WERI-Rb-1 (cell line): ENCODE measurements around the gene LOXL3.
A peak's percentile ranks its signal among the peaks of the same experiment; 100 is the strongest.

Experiments used
- DNase-seq: peaks from one replicate; pipeline ENCODE4 v3.0.0-alpha.2; 2020
- H3K27ac ChIP-seq: fragments of 250-450 bp; sonication (Bioruptor Pico); 2 replicates; pipeline ENCODE4 v1.5.1; 2020; ENCODE audit warnings: mild to moderate bottlenecking, moderate library complexity
- H3K27me3 ChIP-seq: fragments of 250-450 bp; sonication (Bioruptor Pico); 2 replicates; pipeline ENCODE4 v1.5.1; 2021; ENCODE audit warnings: mild to moderate bottlenecking, low read depth, moderate library complexity; ENCODE audit not compliant: insufficient read depth, severe bottlenecking
- H3K36me3 ChIP-seq: fragments of 250-450 bp; sonication (Bioruptor Pico); 2 replicates; pipeline ENCODE4 v1.5.1; 2020; ENCODE audit warnings: mild to moderate bottlenecking, moderate library complexity
- H3K4me3 ChIP-seq: 2 replicates; pipeline ENCODE4 v1.5.1; 2011; ENCODE audit warnings: low read depth, mild to moderate bottlenecking, control low read depth, low read length
- H3K9me3 ChIP-seq: fragments of 250-450 bp; sonication (Bioruptor Pico); 2 replicates; pipeline ENCODE4 v1.5.1; 2021; ENCODE audit warnings: mild to moderate bottlenecking, moderate library complexity; ENCODE audit not compliant: severe bottlenecking
- CTCF ChIP-seq: IDR thresholded peaks from 2 replicates; pipeline ENCODE4 v1.5.1; 2011; ENCODE audit warnings: low read depth, mild to moderate bottlenecking, control low read depth, inconsistent platforms, low read length

LOXL3 gene

GRCh38 chr2:74550231-74550630 is 3.5 kb downstream of the LOXL3 start:
- H3K9me3 ChIP-seq, result no peaks in the 10 kb centered on the region
- no peaks in the 10 kb centered on the region for H3K27me3 ChIP-seq
- H3K36me3 ChIP-seq, result peaks cover 10% of the 10 kb centered on the region
- peak overlapping the region; percentile 80 for H3K4me3 ChIP-seq
- TF ChIP-seq CTCF, result no peak
- DNase-seq, result no peak
- peak overlapping the region; percentile 98 for H3K27ac ChIP-seq

GRCh38 chr2:74548900-74549826 is 4.6 kb downstream of the LOXL3 start:
- H3K36me3 ChIP-seq, result peaks cover 10% of the 10 kb centered on the region
- peak overlapping the region; percentile 98 for H3K27ac ChIP-seq
- no peaks in the 10 kb centered on the region for H3K27me3 ChIP-seq
- H3K4me3 ChIP-seq, result peak overlapping the region; percentile 80
- peak; percentile 86 for DNase-seq
- H3K9me3 ChIP-seq, result no peaks in the 10 kb centered on the region
- TF ChIP-seq CTCF, result no peak

- H3K9me3 ChIP-seq, result no peaks in the 10 kb centered on the region
- H3K27me3 ChIP-seq, result no peaks in the 10 kb centered on the region
- TF ChIP-seq CTCF, result no peak
- DNase-seq, result peak; percentile 74
- H3K36me3 ChIP-seq, result peaks cover 10% of the 10 kb centered on the region
- H3K4me3 ChIP-seq, result peak overlapping the region; percentile 80
- peak overlapping the region; percentile 98 for H3K27ac ChIP-seq
Observed at GRCh38 chr2:74548285-74548899, 5.3 kb downstream of the LOXL3 start.

DNA sequence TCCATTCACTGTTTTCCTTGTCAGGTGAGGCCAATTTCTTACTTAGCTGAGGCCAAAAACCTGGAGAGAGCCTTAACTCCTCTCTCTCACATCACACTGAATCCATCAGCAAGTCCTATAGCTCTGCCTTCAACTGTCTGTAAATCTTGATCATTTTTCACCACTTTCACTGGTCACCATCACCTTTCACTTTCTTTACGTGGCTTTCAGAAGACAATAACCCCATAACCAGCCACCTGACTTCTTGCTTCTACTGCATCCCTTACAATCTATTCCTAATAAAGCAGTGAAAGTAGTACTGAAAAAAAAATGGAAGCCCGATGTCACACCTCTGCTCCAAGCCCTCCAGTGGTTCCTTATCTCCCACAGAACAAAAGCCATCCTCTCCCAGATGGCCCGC is 7.7 kb downstream of the LOXL3 start:
- TF ChIP-seq CTCF, result no peak
- H3K27me3 ChIP-seq, result no peaks in the 10 kb centered on the region
- no peak overlapping the region for H3K27ac ChIP-seq
- no peak for DNase-seq
- no peaks in the 10 kb centered on the region for H3K9me3 ChIP-seq
- peaks cover 8% of the 10 kb centered on the region for H3K36me3 ChIP-seq
- no peak overlapping the region for H3K4me3 ChIP-seq

GRCh38 chr2:74544634-74545033 is 9.1 kb downstream of the LOXL3 start:
- no peak for DNase-seq

More at GRCh38 chr2:74544634-74545033, 9.1 kb downstream of the LOXL3 start:
- H3K9me3 ChIP-seq, result no peaks in the 10 kb centered on the region
- H3K27ac ChIP-seq, result no peak overlapping the region
- no peaks in the 10 kb centered on the region for H3K27me3 ChIP-seq
- TF ChIP-seq CTCF, result peak; percentile 18; the same call in 1 of the 2 replicates
- H3K36me3 ChIP-seq, result peaks cover 11% of the 10 kb centered on the region
- H3K4me3 ChIP-seq, result no peak overlapping the region
